ENCODE results near the gene MSX1. TPM values are rescaled to one million over a fixed set of nuclear protein-coding genes. Genes with fewer than 3 reads are reported as not detected.

MSX1 gene
- total and polyA plus RNA-seq, 2 of the 8 experiments (the other 6 are each of a cell fraction or from before 2014, with no cell fraction given) = 0.47 TPM; not detected in 1

DNA sequence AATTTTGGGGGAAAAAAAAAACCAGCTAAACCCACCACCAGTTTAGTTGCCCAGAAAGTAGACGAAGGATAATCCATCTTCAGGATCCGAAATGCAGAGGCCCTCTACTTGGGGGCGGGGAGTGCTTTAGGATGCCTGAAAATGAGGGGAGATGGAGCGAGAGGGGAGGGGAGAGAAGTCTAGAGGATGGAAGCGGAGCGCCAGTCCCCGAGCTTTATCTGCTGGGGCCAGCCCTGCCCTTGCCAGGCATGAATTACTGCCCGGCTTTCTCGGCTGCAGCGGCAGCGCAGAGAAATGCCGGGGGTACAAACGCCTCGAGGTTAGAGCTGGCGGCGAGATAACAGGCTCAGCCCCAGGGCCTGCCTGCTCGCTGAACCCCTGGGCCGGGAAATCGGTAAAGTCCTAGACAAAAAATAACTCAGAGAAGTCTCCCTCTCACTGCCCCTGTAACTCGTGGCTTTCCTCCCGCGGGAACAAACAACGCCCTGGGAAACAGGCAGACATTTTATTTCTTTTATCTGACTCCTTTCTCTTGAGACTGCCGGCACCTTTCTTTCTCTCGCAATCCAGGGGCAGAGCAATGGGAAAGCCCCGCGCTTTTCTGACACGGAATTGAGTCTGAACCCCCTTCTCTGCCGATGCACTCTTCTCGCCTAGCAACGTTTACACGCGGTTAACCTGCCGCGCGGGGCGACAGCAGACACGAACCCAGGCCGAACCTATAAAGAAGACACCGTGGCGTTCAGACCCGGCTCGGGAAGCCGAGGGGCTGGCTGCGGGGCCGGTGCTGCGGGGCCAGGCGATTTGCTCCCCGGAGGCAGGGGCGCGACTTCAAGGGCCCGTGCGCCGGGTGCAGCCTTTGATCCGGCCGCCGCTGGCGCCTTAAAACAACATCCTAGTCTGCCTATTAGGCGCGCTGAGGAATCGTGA is 3.1 kb upstream of the MSX1 start (continued):
- TF ChIP-seq MAFK (IDR thresholded peaks at IDR 0.05; ENCODE audit: low read depth, low read length) (no peak), TBP (IDR thresholded peaks at IDR 0.05; ENCODE audit: low read depth, low read length) (no peak), CHD1 (IDR thresholded peaks at IDR 0.05; ENCODE audit: low read depth, low read length) (no peak), RFX5 (IDR thresholded peaks at IDR 0.05; ENCODE audit: borderline replicate concordance, low read depth, low read length) (no peak), SIN3A (conservative IDR thresholded peaks at IDR 0.05 in 1 of 2, IDR thresholded peaks at IDR 0.05 in 1 of 2; ENCODE audit: low read depth in 1 of 2, low read length in 2 of 2) (no peak), JUN (IDR thresholded peaks at IDR 0.05; ENCODE audit: low read depth, low read length) (no peak), HDAC2 (IDR thresholded peaks at IDR 0.05; ENCODE audit: borderline replicate concordance in 1 of 2, low read depth in 2 of 2, low read length in 2 of 2) (no peak), RBBP5 (IDR thresholded peaks at IDR 0.05; ENCODE audit: borderline replicate concordance, low read depth, low read length) (no peak), FOSL1 (IDR thresholded peaks at IDR 0.05; ENCODE audit: insufficient read depth, low read depth, low read length) (no peak), SUZ12 (IDR thresholded peaks at IDR 0.05; ENCODE audit: low read length) (peak; percentile 98), SP4 (IDR thresholded peaks at IDR 0.05; ENCODE audit: low read length) (no peak), SIRT6 (IDR thresholded peaks at IDR 0.05; ENCODE audit: low read length) (no peak), CTBP2 (IDR thresholded peaks at IDR 0.05; ENCODE audit: borderline replicate concordance, insufficient read depth, insufficient read length, low read length) (no peak), SP2 (IDR thresholded peaks at IDR 0.05; ENCODE audit: low read length) (no peak), KDM1A (IDR thresholded peaks at IDR 0.05; ENCODE audit: borderline replicate concordance, low read length) (no peak), EZH2 (IDR thresholded peaks at IDR 0.05; ENCODE audit: low read depth, low read length, severe bottlenecking) (peak; percentile 94), CREB1 (IDR thresholded peaks at IDR 0.05) (no peak), CBX5 (IDR thresholded peaks at IDR 0.05; ENCODE audit: low read depth, low read length) (no peak)
- TF ChIP-seq, protein P1, sequence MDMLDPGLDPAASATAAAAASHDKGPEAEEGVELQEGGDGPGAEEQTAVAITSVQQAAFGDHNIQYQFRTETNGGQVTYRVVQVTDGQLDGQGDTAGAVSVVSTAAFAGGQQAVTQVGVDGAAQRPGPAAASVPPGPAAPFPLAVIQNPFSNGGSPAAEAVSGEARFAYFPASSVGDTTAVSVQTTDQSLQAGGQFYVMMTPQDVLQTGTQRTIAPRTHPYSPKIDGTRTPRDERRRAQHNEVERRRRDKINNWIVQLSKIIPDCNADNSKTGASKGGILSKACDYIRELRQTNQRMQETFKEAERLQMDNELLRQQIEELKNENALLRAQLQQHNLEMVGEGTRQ (IDR thresholded peaks at IDR 0.05; ENCODE audit: low read length) = no peak
- TF ChIP-seq, protein P2, sequence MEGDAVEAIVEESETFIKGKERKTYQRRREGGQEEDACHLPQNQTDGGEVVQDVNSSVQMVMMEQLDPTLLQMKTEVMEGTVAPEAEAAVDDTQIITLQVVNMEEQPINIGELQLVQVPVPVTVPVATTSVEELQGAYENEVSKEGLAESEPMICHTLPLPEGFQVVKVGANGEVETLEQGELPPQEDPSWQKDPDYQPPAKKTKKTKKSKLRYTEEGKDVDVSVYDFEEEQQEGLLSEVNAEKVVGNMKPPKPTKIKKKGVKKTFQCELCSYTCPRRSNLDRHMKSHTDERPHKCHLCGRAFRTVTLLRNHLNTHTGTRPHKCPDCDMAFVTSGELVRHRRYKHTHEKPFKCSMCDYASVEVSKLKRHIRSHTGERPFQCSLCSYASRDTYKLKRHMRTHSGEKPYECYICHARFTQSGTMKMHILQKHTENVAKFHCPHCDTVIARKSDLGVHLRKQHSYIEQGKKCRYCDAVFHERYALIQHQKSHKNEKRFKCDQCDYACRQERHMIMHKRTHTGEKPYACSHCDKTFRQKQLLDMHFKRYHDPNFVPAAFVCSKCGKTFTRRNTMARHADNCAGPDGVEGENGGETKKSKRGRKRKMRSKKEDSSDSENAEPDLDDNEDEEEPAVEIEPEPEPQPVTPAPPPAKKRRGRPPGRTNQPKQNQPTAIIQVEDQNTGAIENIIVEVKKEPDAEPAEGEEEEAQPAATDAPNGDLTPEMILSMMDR (IDR thresholded peaks at IDR 0.05; ENCODE audit: control extremely low read depth in 1 of 3, insufficient read depth in 1 of 3, low read depth in 1 of 3, low read length in 3 of 3) = no peak
